Stomach (tissue), 9 donors: ENCODE measurements around the gene UNC13B. TPM values are rescaled to one million over a fixed set of nuclear protein-coding genes. Genes with fewer than 3 reads are reported as not detected.

Source experiments
- DNase-seq, 2 donors: peaks; one replicate each; pipeline versions ENCODE4 v3.0.0 to v3.0.0-alpha.2; 2013 to 2019
- H3K27ac ChIP-seq, 5 donors: fragments of 200-600 bp in 4 of 5; sonication (generic) in 4 of 5; one replicate each; pipeline ENCODE4 v1.5.1; 2013 to 2019; ENCODE audit warnings: mild to moderate bottlenecking in 1 of 5, moderate library complexity in 1 of 5
- H3K27me3 ChIP-seq, 3 donors: fragments of 200-600 bp; sonication (generic); one replicate each; pipeline ENCODE4 v1.5.1; 2017 to 2019; ENCODE audit warnings: mixed run types in 1 of 3
- H3K36me3 ChIP-seq, 4 donors: fragments of 200-600 bp; sonication (generic); 1 replicate in 3 of 4; 2 replicates in 1 of 4; pipeline ENCODE4 v1.5.1; 2016 to 2019
- H3K4me1 ChIP-seq, 4 donors: fragments of 200-600 bp; sonication (generic); one replicate each; pipeline ENCODE4 v1.5.1; 2016 to 2019
- H3K4me3 ChIP-seq, 4 donors: fragments of 200-600 bp; sonication (generic) in 3 of 4; one replicate each; pipeline ENCODE4 v1.5.1; 2016 to 2019; ENCODE audit warnings: mild to moderate bottlenecking in 1 of 4
- H3K9me3 ChIP-seq, 4 donors: fragments of 200-600 bp; sonication (generic); one replicate each; pipeline ENCODE4 v1.5.1; 2016 to 2019
- EP300 ChIP-seq: sonication (generic); formaldehyde crosslinking; IDR thresholded peaks from one replicate; pipeline ENCODE4 v1.6.1; 2017; ENCODE audit warnings: antibody characterized with exemption
- POLR2A ChIP-seq, 4 donors: fragments of 450-650 bp; IDR thresholded peaks; one replicate each; pipeline ENCODE4 v1.6.1; 2016; ENCODE audit warnings: antibody characterized with exemption in 4 of 4, control low read depth in 2 of 4, mild to moderate bottlenecking in 1 of 4, moderate library complexity in 1 of 4
- POLR2AphosphoS5 ChIP-seq, 3 donors: sonication (generic); formaldehyde crosslinking; IDR thresholded peaks; one replicate each; pipeline ENCODE4 v1.6.1; 2016; ENCODE audit warnings: antibody characterized with exemption in 3 of 3
- WGBS, 5 donors: extraction: QIAGEN DNeasy Blood & Tissue Kit in 3 of 5; methylation state at CpG; one replicate each; pipeline versions ENCODE4 v1.1.5 to v1.1.7; 2013 to 2018; 5-methylcytosine and 5-hydroxymethylcytosine counted together
- intact Hi-C: fragments of 100-400 bp; cut with DNase I; formaldehyde crosslinking; loops from one replicate; pipeline ENCODE4 v1.15.1; 2023; ENCODE audit warnings: low total_unique reads
- polyA plus RNA-seq, 3 donors: library from polyadenylated mRNA; stranded (reverse); fragments of 200-250 nt; gene quantifications; one replicate each; pipeline ENCODE4 v1.2.3, GENCODE V29; 2013
- total RNA-seq, 5 donors: library from RNA; depleted of rRNA; stranded (reverse); fragments of >200 nt; gene quantifications; one replicate each; pipeline versions ENCODE4 v1.1.0 to v1.2.3, GENCODE V29; 2014 to 2016
- TF ChIP-seq, protein P1 (sequence below), 7 experiments: fragments of 450-650 bp in 4 of 7; fragments of 200-600 bp in 3 of 7; sonication (generic) in 3 of 7; IDR thresholded peaks; one replicate each; pipeline ENCODE4 v1.5.1; 2016 to 2019; ENCODE audit warnings: antibody characterized with exemption in 7 of 7, control low read depth in 2 of 7, mild to moderate bottlenecking in 1 of 7
- donor health status: healthy with polysubstance abuse.
- donor health status: Bipolar disorder and iron deficiency.
- donor health status: healthy.

The UNC13B gene
- total and polyA plus RNA-seq, 8 donors: 8.9 to 68.7 (median 20.8) TPM

DNA sequence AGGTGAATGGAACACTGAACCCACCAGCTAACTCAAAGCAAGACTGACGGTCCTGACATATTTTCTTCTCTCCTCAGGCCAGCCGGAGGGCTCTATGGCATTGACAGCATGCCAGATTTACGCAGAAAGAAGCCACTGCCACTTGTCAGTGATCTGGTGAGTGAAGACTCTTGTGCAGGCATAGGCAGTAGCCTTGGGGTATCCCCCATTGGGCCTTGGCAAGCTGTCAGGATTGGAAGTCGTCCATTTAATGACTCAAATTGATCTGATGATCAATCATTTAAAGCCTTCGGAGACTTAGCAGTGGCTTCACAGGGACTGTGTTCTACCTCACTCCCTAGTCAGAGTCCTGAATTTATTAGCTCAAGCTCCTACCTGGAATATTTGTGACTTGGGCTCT lies 208.4 kb downstream of the UNC13B start:
- Histone ChIP-seq H3K36me3 (peaks cover 10 to 43% (median 38%) of the 10 kb centered on the region in 4 donors), H3K27ac (no peak overlapping the region), H3K4me1 (no peaks in the 10 kb centered on the region), H3K9me3 (no peaks in the 10 kb centered on the region), H3K4me3 (no peak overlapping the region), H3K27me3 (no peaks in the 10 kb centered on the region)
- WGBS, 5 donors: 85 to 96% (median 89%) methylated on average over 5 of the region's 5 CpGs
- TF ChIP-seq POLR2AphosphoS5 (IDR thresholded peaks at IDR 0.05) (no peak), EP300 (no peak), POLR2A (IDR thresholded peaks at IDR 0.05) (no peak)
- TF ChIP-seq, protein P1, sequence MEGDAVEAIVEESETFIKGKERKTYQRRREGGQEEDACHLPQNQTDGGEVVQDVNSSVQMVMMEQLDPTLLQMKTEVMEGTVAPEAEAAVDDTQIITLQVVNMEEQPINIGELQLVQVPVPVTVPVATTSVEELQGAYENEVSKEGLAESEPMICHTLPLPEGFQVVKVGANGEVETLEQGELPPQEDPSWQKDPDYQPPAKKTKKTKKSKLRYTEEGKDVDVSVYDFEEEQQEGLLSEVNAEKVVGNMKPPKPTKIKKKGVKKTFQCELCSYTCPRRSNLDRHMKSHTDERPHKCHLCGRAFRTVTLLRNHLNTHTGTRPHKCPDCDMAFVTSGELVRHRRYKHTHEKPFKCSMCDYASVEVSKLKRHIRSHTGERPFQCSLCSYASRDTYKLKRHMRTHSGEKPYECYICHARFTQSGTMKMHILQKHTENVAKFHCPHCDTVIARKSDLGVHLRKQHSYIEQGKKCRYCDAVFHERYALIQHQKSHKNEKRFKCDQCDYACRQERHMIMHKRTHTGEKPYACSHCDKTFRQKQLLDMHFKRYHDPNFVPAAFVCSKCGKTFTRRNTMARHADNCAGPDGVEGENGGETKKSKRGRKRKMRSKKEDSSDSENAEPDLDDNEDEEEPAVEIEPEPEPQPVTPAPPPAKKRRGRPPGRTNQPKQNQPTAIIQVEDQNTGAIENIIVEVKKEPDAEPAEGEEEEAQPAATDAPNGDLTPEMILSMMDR (IDR thresholded peaks at IDR 0.05): no peak
- intact Hi-C loops: no loop called here
- no peak for DNase-seq

DNA sequence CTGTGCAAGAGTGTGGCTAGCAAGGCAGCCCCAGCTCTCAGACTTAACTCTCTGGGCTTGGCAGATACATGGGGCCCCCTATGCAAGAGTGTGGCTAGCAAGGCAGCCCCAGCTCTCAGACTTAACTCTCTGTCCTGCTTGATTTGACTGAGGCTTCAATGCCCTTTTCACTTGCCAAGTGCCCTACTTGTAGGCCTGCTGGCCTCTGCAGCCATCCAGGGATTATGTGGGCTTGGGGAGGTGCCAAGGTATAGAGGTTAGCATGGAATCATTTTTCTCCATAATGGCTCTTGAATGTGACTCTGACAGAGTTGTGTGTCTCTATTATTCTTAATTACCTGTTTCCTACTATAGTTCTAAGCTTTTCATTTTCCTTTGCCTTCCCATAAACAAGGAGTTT lies 212.6 kb downstream of the UNC13B start:
- intact Hi-C loops: no loop called here
- H3K36me3 ChIP-seq: peaks cover 10 to 71% (median 68%) of the 10 kb centered on the region in 4 donors

DNA sequence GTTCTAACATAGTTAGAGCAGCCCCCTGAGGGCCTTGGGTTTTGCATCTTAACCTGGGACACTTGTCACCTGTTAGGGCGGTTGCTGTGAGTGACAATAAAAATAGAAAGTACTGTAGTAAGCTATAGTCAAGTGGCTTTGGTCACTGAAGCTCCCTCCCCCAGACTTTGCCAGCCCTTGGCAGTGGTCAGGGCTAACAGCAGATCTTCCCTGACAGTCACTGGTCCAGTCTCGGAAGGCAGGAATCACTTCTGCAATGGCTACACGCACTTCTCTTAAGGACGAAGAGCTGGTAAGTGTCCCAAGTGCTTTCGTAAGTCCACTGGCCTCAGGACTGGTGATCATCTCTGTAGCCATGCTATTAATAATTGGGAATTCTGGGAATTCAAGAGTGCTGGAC lies 213.1 kb downstream of the UNC13B start:
- WGBS, 5 donors: 92 to 97% (median 95%) methylated on average over 5 of the region's 5 CpGs
- H3K4me1 ChIP-seq: no peaks in the 10 kb centered on the region
- TF ChIP-seq EP300: no peak
- TF ChIP-seq POLR2AphosphoS5 (IDR thresholded peaks at IDR 0.05): no peak
- TF ChIP-seq POLR2A (IDR thresholded peaks at IDR 0.05): no peak
- TF ChIP-seq, protein P1 (IDR thresholded peaks at IDR 0.05): no peak
- no peaks in the 10 kb centered on the region for H3K9me3 ChIP-seq
- DNase-seq: no peak
- no peaks in the 10 kb centered on the region for H3K27me3 ChIP-seq
- no peak overlapping the region for H3K27ac ChIP-seq
- intact Hi-C loops: no loop called here
- H3K4me3 ChIP-seq: no peak overlapping the region
- peaks cover 7 to 71% (median 68%) of the 10 kb centered on the region in 4 donors for H3K36me3 ChIP-seq

More for the DNA sequence above, 212.6 kb downstream of the UNC13B start:
- no peak for DNase-seq
- TF ChIP-seq POLR2AphosphoS5 (IDR thresholded peaks at IDR 0.05) (no peak), EP300 (no peak)
- Histone ChIP-seq H3K9me3 (no peaks in the 10 kb centered on the region), H3K4me1 (no peaks in the 10 kb centered on the region), H3K27me3 (no peaks in the 10 kb centered on the region), H3K27ac (no peak overlapping the region), H3K4me3 (no peak overlapping the region)

DNA sequence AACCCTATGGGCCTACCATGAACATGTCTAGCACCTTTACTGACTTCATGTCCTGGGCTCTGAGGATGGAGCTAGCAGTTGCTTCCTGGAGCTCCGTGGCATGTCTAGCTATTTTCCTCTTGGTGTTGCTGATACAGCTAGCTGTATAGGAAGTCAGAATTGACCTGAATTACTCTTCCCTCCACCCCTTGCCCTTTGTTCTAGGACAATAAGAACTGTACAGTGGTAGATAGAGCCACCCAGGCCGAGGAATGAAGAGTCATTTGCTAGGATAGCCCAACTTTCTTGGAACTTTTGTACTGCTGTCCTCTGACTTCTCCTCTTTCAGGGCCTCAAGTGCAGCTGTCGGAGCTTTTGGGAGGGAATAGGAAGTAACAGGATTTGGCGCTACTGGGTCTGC lies 218.2 kb downstream of the UNC13B start:
- H3K27me3 ChIP-seq: no peaks in the 10 kb centered on the region
- 89 to 92% (median 91%) methylated on average over 4 of the region's 4 CpGs for WGBS, 5 donors
- no peak overlapping the region for H3K27ac ChIP-seq
- no peaks in the 10 kb centered on the region for H3K4me1 ChIP-seq
- peaks cover 12 to 92% (median 86%) of the 10 kb centered on the region in 4 donors for H3K36me3 ChIP-seq
- TF ChIP-seq EP300: no peak
- no peak for TF ChIP-seq POLR2A (IDR thresholded peaks at IDR 0.05)
- no peak for TF ChIP-seq POLR2AphosphoS5 (IDR thresholded peaks at IDR 0.05)
- TF ChIP-seq, protein P1 (IDR thresholded peaks at IDR 0.05): no peak
- H3K9me3 ChIP-seq: no peaks in the 10 kb centered on the region
- intact Hi-C loops: no loop called here
- H3K4me3 ChIP-seq: no peak overlapping the region
- no peak for DNase-seq

DNA sequence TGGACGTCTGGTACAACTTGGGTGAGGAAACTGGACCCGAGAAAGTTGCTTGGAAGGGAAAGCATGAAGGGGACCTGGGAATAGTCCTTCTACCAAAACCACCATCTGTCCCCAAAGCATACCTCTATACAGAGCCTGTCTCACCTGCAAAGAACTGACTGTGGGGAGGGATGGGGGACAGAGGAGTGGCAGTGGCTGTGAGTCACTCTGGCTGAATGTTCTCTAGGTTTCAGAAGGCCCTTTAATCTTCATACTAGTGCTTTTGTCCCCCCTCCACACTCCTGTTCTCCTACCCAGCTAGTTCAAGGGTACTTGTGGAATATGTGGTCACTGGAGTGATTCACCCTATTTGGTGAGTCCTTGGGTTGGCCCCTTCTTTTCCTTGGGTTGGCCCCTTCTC lies 218.8 kb downstream of the UNC13B start:
- H3K27ac ChIP-seq: no peak overlapping the region
- intact Hi-C loops: no loop called here
- H3K4me1 ChIP-seq: no peaks in the 10 kb centered on the region
- TF ChIP-seq, protein P1 (IDR thresholded peaks at IDR 0.05): no peak
- no peak for TF ChIP-seq POLR2A (IDR thresholded peaks at IDR 0.05)
- no peak for TF ChIP-seq EP300
- no peak for TF ChIP-seq POLR2AphosphoS5 (IDR thresholded peaks at IDR 0.05)
- H3K4me3 ChIP-seq: no peak overlapping the region
- no peaks in the 10 kb centered on the region for H3K27me3 ChIP-seq
- 87 to 95% (median 92%) methylated on average over 2 of the region's 2 CpGs for WGBS, 5 donors
- H3K36me3 ChIP-seq: peaks cover 12 to 92% (median 86%) of the 10 kb centered on the region in 4 donors
- no peaks in the 10 kb centered on the region for H3K9me3 ChIP-seq
- no peak for DNase-seq
